GM18909 (cell line): ENCODE results near the gene SNAPIN.

ENCODE experiments used
- ATAC-seq: cut with Tn5 transposase; IDR thresholded peaks from one replicate; pipeline ENCODE4 v1.9.1; 2021; ENCODE audit warnings: mild to moderate bottlenecking; ENCODE audit not compliant: unreplicated experiment, poor library complexity

The SNAPIN gene

GRCh38 chr1:153671628-153672353 lies 13.3 kb downstream of the SNAPIN start:
- ATAC-seq = peak; percentile 9

GRCh38 chr1:153673511-153673910 lies 15.0 kb downstream of the SNAPIN start:
- no peak for ATAC-seq

- no peak for ATAC-seq
Measured at GRCh38 chr1:153677718-153678518, 19.4 kb downstream of the SNAPIN start.

- ATAC-seq = no peak
Measured at GRCh38 chr1:153678519-153679336, 20.2 kb downstream of the SNAPIN start, which contains the start of gene NPR1. Gene NPR1 (plus strand): TSS chr1:153678688. CDS start chr1:153679109, 421 bp downstream.

- ATAC-seq = no peak
Measured at GRCh38 chr1:153679337-153680119, 21.0 kb downstream of the SNAPIN start.

GRCh38 chr1:153680120-153680403 lies 21.6 kb downstream of the SNAPIN start:
- no peak for ATAC-seq

- no peak for ATAC-seq
Measured at GRCh38 chr1:153682730-153683129, 24.2 kb downstream of the SNAPIN start.

GRCh38 chr1:153683854-153684253 lies 25.4 kb downstream of the SNAPIN start:
- ATAC-seq = no peak

- no peak for ATAC-seq
Measured at GRCh38 chr1:153684892-153685291, 26.4 kb downstream of the SNAPIN start.

- ATAC-seq = no peak
Measured at GRCh38 chr1:153685544-153686340, 27.2 kb downstream of the SNAPIN start.

- ATAC-seq = no peak
Measured at GRCh38 chr1:153687346-153688125, 29.0 kb downstream of the SNAPIN start.

GRCh38 chr1:153688276-153688675 lies 29.8 kb downstream of the SNAPIN start:
- no peak for ATAC-seq

- ATAC-seq = no peak
Measured at GRCh38 chr1:153688736-153689328, 30.3 kb downstream of the SNAPIN start.

- no peak for ATAC-seq
Measured at GRCh38 chr1:153693466-153693865, 35.0 kb downstream of the SNAPIN start.

GRCh38 chr1:153696741-153697140 lies 38.2 kb downstream of the SNAPIN start:
- ATAC-seq = no peak

- ATAC-seq = no peak
Measured at GRCh38 chr1:153697191-153698019, 38.9 kb downstream of the SNAPIN start.
